Cardiac muscle cell (in vitro differentiated cells and primary cell): ENCODE data around the gene ACBD4. TPM values are rescaled to one million over a fixed set of nuclear protein-coding genes. Genes with fewer than 3 reads are reported as not detected.

Experiments used
- DNase-seq, 2 donors: peaks; one replicate each; pipeline versions ENCODE4 v3.0.0 to v3.0.0-alpha.2; 2010 to 2017; ENCODE audit warnings: low read depth in 1 of 2, low spot score in 1 of 2
- H3K27ac ChIP-seq: fragments of 200-600 bp; sonication (generic); 2 replicates; pipeline ENCODE4 v1.5.1; 2016
- H3K27me3 ChIP-seq: fragments of 200-600 bp; sonication (generic); 2 replicates; pipeline ENCODE4 v1.6.0; 2016; ENCODE audit warnings: control low read depth
- H3K36me3 ChIP-seq: fragments of 200-600 bp; sonication (generic); 2 replicates; pipeline ENCODE4 v1.5.1; 2016; ENCODE audit warnings: control low read depth
- H3K4me1 ChIP-seq: fragments of 200-600 bp; sonication (generic); 2 replicates; pipeline ENCODE4 v1.8.1; 2017; ENCODE audit warnings: low read depth, mild to moderate bottlenecking, mixed run types
- H3K4me3 ChIP-seq: fragments of 200-600 bp; sonication (generic); 2 replicates; pipeline ENCODE4 v1.5.1; 2016; ENCODE audit warnings: mild to moderate bottlenecking
- H3K9me3 ChIP-seq: fragments of 200-600 bp; sonication (generic); 2 replicates; pipeline ENCODE4 v1.5.1; 2017; ENCODE audit warnings: low read depth, mild to moderate bottlenecking, control low read depth
- polyA plus RNA-seq: library from polyadenylated mRNA; unstranded; fragments of >200 nt; fragmentation: Nextera tagmentation; extraction: Ambion mirVana; gene quantifications from 2 replicates; pipeline ENCODE4 v1.2.1, GENCODE V29; 2016
- total RNA-seq: library from RNA; depleted of rRNA; stranded (reverse); fragments of >200 nt; gene quantifications from 2 replicates; pipeline ENCODE4 v1.2.3, GENCODE V29; 2016
- TF ChIP-seq, protein P1 (sequence below): IDR thresholded peaks from 2 replicates; pipeline ENCODE4 v1.5.1; 2012; ENCODE audit warnings: low read depth, mild to moderate bottlenecking, low read length

The ACBD4 gene, protein sequence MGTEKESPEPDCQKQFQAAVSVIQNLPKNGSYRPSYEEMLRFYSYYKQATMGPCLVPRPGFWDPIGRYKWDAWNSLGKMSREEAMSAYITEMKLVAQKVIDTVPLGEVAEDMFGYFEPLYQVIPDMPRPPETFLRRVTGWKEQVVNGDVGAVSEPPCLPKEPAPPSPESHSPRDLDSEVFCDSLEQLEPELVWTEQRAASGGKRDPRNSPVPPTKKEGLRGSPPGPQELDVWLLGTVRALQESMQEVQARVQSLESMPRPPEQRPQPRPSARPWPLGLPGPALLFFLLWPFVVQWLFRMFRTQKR
- total RNA-seq (16.3 and 29.3 TPM in 2 replicates), polyA plus RNA-seq (20.5 and 30.5 TPM in 2 replicates)

GRCh38 chr17:45135192-45135977, at the start of gene ACBD4:
Gene ACBD4, plus strand, starts transcription at chr17:45135687. Its CDS starts 458 bp downstream, at chr17:45136145.
- H3K36me3 ChIP-seq, result no peaks in the 10 kb centered on the region
- no peak within 1 kb of the TSS for H3K27ac ChIP-seq
- no peaks in the 10 kb centered on the region for H3K9me3 ChIP-seq
- no peaks in the 10 kb centered on the region for H3K27me3 ChIP-seq
- DNase-seq, result peak; percentile 98
- H3K4me3 ChIP-seq, result peak within 1 kb of the TSS; percentile 23
- TF ChIP-seq, protein P1, sequence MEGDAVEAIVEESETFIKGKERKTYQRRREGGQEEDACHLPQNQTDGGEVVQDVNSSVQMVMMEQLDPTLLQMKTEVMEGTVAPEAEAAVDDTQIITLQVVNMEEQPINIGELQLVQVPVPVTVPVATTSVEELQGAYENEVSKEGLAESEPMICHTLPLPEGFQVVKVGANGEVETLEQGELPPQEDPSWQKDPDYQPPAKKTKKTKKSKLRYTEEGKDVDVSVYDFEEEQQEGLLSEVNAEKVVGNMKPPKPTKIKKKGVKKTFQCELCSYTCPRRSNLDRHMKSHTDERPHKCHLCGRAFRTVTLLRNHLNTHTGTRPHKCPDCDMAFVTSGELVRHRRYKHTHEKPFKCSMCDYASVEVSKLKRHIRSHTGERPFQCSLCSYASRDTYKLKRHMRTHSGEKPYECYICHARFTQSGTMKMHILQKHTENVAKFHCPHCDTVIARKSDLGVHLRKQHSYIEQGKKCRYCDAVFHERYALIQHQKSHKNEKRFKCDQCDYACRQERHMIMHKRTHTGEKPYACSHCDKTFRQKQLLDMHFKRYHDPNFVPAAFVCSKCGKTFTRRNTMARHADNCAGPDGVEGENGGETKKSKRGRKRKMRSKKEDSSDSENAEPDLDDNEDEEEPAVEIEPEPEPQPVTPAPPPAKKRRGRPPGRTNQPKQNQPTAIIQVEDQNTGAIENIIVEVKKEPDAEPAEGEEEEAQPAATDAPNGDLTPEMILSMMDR, result peak; percentile 100
- H3K4me1 ChIP-seq, result peaks cover 8% of the 10 kb centered on the region

GRCh38 chr17:45086391-45086790, 49.1 kb upstream of the ACBD4 start:
- no peaks in the 10 kb centered on the region for H3K4me1 ChIP-seq
- no peaks in the 10 kb centered on the region for H3K27me3 ChIP-seq
- no peak overlapping the region for H3K27ac ChIP-seq
- TF ChIP-seq, protein P1, result no peak
- no peak for DNase-seq
- no peak overlapping the region for H3K4me3 ChIP-seq
- H3K36me3 ChIP-seq, result peaks cover 65% of the 10 kb centered on the region
- H3K9me3 ChIP-seq, result no peaks in the 10 kb centered on the region

GRCh38 chr17:45086865-45087503, 48.5 kb upstream of the ACBD4 start:
- Histone ChIP-seq H3K36me3 (peaks cover 66% of the 10 kb centered on the region), H3K4me3 (no peak overlapping the region), H3K27ac (no peak overlapping the region), H3K27me3 (no peaks in the 10 kb centered on the region), H3K9me3 (no peaks in the 10 kb centered on the region), H3K4me1 (no peaks in the 10 kb centered on the region)
- DNase-seq, result no peak
- TF ChIP-seq, protein P1, result no peak

DNA sequence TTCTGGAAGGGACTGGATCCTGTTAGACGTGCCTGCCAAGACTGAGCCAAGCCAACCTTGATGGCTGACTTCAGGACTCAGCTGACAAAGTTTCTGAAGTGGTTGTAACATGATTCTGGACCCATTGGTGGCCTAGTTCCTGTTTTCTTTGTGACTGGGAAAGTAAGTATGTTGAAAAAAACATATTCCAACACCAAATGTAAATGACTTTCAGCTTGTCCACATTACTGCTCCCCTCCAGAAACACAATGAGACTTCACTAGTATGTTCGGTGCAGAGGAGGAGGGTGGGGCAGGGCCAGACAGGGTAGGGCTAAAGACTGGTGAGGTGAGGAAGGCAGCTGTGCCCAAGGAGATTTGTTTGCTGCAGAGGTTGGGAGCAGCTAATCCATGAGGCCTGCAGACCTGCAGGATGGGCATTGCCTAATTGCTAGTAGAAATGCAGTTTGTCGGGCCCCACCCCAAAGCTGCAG, 47.9 kb upstream of the ACBD4 start:
- no peaks in the 10 kb centered on the region for H3K9me3 ChIP-seq
- DNase-seq, result no peak
- no peaks in the 10 kb centered on the region for H3K4me1 ChIP-seq
- no peak overlapping the region for H3K4me3 ChIP-seq
- H3K27me3 ChIP-seq, result no peaks in the 10 kb centered on the region
- no peak overlapping the region for H3K27ac ChIP-seq
- peaks cover 65% of the 10 kb centered on the region for H3K36me3 ChIP-seq
- TF ChIP-seq, protein P1, result no peak

GRCh38 chr17:45087978-45088377, 47.5 kb upstream of the ACBD4 start:
- no peak for DNase-seq
- no peaks in the 10 kb centered on the region for H3K4me1 ChIP-seq
- H3K27me3 ChIP-seq, result no peaks in the 10 kb centered on the region
- TF ChIP-seq, protein P1, result no peak
- H3K9me3 ChIP-seq, result no peaks in the 10 kb centered on the region
- no peak overlapping the region for H3K4me3 ChIP-seq
- peaks cover 65% of the 10 kb centered on the region for H3K36me3 ChIP-seq
- H3K27ac ChIP-seq, result no peak overlapping the region
